ENCODE data around the gene DNAH3. TPM values are rescaled to one million over a fixed set of nuclear protein-coding genes. Genes with fewer than 3 reads are reported as not detected.

DNAH3 gene
- total RNA-seq, 1 donor from 2014 or later, result not detected

DNA sequence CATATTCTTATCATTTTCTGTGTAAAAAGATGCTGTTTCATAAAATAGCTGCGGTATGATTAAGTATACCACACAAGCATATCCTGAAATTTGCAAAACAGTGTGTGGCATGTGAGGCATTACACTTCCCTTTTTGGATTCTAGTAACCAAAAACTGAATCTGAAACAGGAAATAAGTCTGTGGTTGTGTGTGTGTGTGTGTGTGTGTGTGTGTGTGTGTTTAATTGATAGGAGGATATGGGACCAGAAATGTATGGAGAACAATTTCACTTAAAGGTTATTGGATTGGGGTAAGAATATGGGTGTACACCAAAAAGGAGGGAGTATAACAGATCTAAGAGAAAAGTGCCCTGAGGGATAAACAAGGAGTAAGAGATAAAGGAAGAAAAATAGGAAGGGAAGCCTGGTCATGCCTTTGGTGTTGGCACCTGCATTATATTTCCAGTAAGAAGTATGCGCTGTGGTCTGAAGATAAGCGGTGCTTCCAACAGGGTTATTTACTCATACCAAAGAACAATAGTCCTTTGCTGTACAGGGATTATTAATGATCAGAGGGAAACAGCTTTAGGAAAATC is 246.1 kb downstream of the DNAH3 start:
- no peak overlapping the region for H3K4me3 ChIP-seq (ENCODE audit: low read depth, low read length)
- TF ChIP-seq, protein P1, sequence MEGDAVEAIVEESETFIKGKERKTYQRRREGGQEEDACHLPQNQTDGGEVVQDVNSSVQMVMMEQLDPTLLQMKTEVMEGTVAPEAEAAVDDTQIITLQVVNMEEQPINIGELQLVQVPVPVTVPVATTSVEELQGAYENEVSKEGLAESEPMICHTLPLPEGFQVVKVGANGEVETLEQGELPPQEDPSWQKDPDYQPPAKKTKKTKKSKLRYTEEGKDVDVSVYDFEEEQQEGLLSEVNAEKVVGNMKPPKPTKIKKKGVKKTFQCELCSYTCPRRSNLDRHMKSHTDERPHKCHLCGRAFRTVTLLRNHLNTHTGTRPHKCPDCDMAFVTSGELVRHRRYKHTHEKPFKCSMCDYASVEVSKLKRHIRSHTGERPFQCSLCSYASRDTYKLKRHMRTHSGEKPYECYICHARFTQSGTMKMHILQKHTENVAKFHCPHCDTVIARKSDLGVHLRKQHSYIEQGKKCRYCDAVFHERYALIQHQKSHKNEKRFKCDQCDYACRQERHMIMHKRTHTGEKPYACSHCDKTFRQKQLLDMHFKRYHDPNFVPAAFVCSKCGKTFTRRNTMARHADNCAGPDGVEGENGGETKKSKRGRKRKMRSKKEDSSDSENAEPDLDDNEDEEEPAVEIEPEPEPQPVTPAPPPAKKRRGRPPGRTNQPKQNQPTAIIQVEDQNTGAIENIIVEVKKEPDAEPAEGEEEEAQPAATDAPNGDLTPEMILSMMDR (conservative IDR thresholded peaks at IDR 0.05; ENCODE audit: low read depth, low read length), result no peak
- no peak for DNase-seq (ENCODE audit: low read depth)

- no peak overlapping the region for H3K4me3 ChIP-seq (ENCODE audit: low read depth, low read length)
- TF ChIP-seq, protein P1 (conservative IDR thresholded peaks at IDR 0.05; ENCODE audit: low read depth, low read length), result no peak
- DNase-seq (ENCODE audit: low read depth), result no peak
Observed at GRCh38 chr16:20903899-20904506, 246.6 kb downstream of the DNAH3 start.

DNA sequence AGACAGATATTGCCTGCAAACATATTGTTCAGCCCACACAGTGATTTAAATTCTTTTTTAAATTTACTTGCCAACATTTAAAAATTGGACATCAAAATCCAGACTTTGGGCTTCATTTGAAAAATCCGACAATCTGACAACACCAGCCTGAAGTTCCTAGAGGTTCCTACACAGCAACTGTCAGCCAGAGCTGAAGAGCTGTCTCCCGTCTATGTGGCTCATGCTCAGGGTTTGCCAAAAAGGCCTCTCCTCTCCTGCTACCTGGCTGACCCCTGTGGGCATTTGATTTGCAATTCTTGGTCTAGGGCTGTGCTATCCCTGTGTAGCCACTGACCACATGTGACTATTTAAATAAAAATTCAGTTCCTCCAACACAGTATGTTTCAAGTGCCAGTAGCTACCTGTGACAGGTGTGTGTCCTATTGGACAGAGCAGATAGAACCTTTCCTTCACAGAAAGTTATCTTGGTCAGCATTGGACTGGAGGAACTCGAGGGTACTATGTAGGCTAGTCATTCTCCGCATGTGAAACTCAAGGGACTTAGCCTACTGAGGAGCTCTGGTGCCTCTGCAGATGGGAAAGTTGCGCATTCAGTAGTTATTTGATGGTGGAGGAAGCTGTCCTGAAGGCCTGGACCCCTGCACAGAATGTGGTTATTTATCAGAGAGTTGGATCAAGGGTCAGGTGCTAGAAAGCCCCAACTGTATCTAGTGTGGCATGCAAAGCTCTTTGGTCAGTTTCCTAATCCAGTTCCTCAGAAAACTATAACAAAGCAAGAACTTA is 247.3 kb downstream of the DNAH3 start:
- H3K4me3 ChIP-seq (ENCODE audit: low read depth, low read length), result no peak overlapping the region
- DNase-seq (ENCODE audit: low read depth), result no peak
- TF ChIP-seq, protein P1 (conservative IDR thresholded peaks at IDR 0.05; ENCODE audit: low read depth, low read length), result no peak

- TF ChIP-seq, protein P1 (conservative IDR thresholded peaks at IDR 0.05; ENCODE audit: low read depth, low read length), result no peak
- H3K4me3 ChIP-seq (ENCODE audit: low read depth, low read length), result no peak overlapping the region
- no peak for DNase-seq (ENCODE audit: low read depth)
Observed at GRCh38 chr16:20902426-20902825, 248.2 kb downstream of the DNAH3 start.

DNA sequence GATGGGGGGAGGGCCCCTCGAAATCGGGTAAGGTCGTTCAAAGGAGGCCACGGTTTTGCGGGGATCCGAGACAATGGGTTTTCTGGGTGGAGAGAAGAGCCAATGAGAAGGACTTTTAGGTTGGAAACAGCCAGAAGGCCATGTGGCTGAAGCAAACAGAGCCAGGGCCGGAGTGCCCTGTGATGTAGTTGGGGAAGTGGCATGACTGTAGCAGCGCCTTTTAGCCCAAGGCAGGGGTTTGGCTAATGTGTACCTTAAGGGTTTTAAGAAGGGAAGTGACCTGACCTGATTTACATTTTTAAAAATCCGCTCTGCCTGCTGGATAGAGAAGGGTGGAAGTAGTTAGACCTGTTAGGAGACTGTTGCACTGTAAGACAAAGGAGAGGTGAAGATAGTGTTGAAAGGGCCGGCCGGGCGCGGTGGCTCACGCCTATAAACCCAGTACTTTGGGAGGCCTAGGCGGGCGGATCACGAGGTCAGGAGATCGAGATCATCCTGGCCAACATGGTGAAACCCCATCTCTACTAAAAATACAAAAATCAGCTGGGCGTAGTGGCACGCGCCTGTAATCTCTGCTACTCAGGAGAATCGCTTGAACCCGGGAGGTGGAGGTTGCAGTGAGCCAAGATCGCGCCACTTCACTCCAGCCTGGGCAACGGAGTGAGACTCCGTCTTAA is 249.1 kb downstream of the DNAH3 start:
- no peak for DNase-seq (ENCODE audit: low read depth)
- TF ChIP-seq, protein P1 (conservative IDR thresholded peaks at IDR 0.05; ENCODE audit: low read depth, low read length), result no peak
- H3K4me3 ChIP-seq (ENCODE audit: low read depth, low read length), result peak overlapping the region; percentile 89

GRCh38 chr16:20901068-20901435 is 249.6 kb downstream of the DNAH3 start:
- H3K4me3 ChIP-seq (ENCODE audit: low read depth, low read length), result peak overlapping the region; percentile 89
- TF ChIP-seq, protein P1 (conservative IDR thresholded peaks at IDR 0.05; ENCODE audit: low read depth, low read length), result no peak
- DNase-seq (ENCODE audit: low read depth), result no peak
